Vagina (tissue), 2 donors: ENCODE measurements around the gene PITPNM2.

Experiments
- POLR2A ChIP-seq, 2 donors: fragments of 450-650 bp; IDR thresholded peaks; one replicate each; pipeline ENCODE4 v1.6.1; 2017; ENCODE audit warnings: antibody characterized with exemption in 2 of 2, mild to moderate bottlenecking in 2 of 2, moderate library complexity in 2 of 2
- TF ChIP-seq, protein P1 (sequence below), 3 experiments: fragments of 450-650 bp in 2 of 3; fragments of 200-600 bp in 1 of 3; sonication (generic) in 1 of 3; IDR thresholded peaks; one replicate each; pipeline ENCODE4 v1.5.1; 2017 to 2019; ENCODE audit warnings: antibody characterized with exemption in 3 of 3, mild to moderate bottlenecking in 2 of 3, moderate library complexity in 2 of 3

GRCh38 chr12:123140676-123141614, 9.9 kb downstream of the PITPNM2 start:
- TF ChIP-seq, protein P1, sequence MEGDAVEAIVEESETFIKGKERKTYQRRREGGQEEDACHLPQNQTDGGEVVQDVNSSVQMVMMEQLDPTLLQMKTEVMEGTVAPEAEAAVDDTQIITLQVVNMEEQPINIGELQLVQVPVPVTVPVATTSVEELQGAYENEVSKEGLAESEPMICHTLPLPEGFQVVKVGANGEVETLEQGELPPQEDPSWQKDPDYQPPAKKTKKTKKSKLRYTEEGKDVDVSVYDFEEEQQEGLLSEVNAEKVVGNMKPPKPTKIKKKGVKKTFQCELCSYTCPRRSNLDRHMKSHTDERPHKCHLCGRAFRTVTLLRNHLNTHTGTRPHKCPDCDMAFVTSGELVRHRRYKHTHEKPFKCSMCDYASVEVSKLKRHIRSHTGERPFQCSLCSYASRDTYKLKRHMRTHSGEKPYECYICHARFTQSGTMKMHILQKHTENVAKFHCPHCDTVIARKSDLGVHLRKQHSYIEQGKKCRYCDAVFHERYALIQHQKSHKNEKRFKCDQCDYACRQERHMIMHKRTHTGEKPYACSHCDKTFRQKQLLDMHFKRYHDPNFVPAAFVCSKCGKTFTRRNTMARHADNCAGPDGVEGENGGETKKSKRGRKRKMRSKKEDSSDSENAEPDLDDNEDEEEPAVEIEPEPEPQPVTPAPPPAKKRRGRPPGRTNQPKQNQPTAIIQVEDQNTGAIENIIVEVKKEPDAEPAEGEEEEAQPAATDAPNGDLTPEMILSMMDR (IDR thresholded peaks at IDR 0.05) = no peak
- TF ChIP-seq POLR2A (IDR thresholded peaks at IDR 0.05) = no peak
